Activated T-helper 1 cell treated with anti-CD3 and anti-CD28 coated beads, Interleukin-12 subunit alpha, Interleukin-12 subunit beta, Interleukin-2, Interleukin-4 antibody, amounts not matched to agents 30 ng/mL and 10 ng/mL and 1 ng/mL, durations not matched to agents 14 hours and 24 hours and 36 hours (primary cell): Measurements from ENCODE around the gene PPTC7. TPM values are rescaled to one million over a fixed set of nuclear protein-coding genes. Genes with fewer than 3 reads are reported as not detected.
A peak's percentile ranks its signal among the peaks of the same experiment; 100 is the strongest.
"Not testable (repeated sequence)": the region's sequence is repeated elsewhere in the genome, so short reads cannot be mapped to it uniquely, and the experiment has no call there.

ENCODE experiments used
- DNase-seq: peaks from one replicate; pipeline ENCODE4 v3.0.0; 2021; ENCODE audit warnings: low spot score
- H3K27ac Mint-ChIP-seq: one replicate; pipeline ENCODE4 v1.8.0; 2021; ENCODE audit warnings: mild to moderate bottlenecking, mixed read lengths
- H3K27me3 Mint-ChIP-seq: one replicate; pipeline ENCODE4 v1.8.0; 2022; ENCODE audit warnings: mild to moderate bottlenecking, moderate library complexity, mixed read lengths; ENCODE audit not compliant: insufficient read depth
- H3K36me3 Mint-ChIP-seq: one replicate; pipeline ENCODE4 v1.8.0; 2021; ENCODE audit warnings: low read depth, mixed read lengths
- H3K4me1 Mint-ChIP-seq: one replicate; pipeline ENCODE4 v1.8.0; 2021; ENCODE audit warnings: low read depth, mixed read lengths
- H3K4me3 Mint-ChIP-seq: one replicate; pipeline ENCODE4 v1.8.0; 2021; ENCODE audit warnings: mild to moderate bottlenecking, moderate library complexity, mixed read lengths
- H3K9me3 Mint-ChIP-seq: one replicate; pipeline ENCODE4 v1.8.0; 2021; ENCODE audit warnings: mixed read lengths
- intact Hi-C: fragments of 100-400 bp; cut with micrococcal nuclease; formaldehyde crosslinking; loops from one replicate; pipeline ENCODE4 v1.15.1; 2024
- total RNA-seq: library from RNA; stranded (reverse); gene quantifications from 2 replicates; pipeline ENCODE4 v1.2.3, GENCODE V29; 2022

PPTC7 gene
- total RNA-seq, 1 donor from 2014 or later = 57.9 TPM

DNA sequence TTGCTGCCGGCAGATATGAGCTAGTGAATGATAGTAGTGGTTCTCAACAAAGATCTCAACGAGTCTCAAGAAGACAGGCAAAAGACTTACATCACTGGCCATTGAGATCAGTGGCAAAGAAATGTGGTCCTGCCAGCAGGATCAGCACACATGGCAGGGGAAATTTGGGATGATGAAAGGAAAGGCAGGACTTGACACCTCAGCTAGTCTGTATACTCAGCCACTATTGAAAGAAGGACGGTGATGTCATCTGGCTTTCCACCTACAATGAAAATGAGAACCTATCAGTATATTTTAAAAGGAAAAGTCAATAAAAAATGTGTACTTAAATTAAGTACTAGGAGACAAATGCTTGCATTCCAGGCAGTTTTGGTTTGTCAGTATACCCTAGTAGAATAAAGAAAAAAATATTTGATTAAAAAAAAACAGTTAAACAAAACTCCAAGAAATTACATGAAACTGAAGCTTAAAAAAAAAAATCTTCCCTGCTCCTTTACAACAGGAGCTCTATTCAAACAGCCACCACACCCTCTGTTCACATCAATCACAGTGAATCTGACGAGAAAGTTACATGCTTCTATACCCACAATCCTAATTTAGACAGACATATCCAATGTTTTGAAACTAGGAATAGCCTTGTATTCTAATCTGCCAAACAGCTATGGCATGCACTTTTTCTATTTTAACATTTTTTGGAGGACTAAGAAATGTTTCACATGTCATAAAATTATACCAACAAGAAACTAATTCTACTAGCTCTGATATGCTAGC, 46.1 kb downstream of the PPTC7 start:
- Mint-ChIP-seq H3K27ac (no peak overlapping the region), H3K9me3 (no peaks in the 10 kb centered on the region), H3K36me3 (peaks cover 44% of the 10 kb centered on the region)

DNA sequence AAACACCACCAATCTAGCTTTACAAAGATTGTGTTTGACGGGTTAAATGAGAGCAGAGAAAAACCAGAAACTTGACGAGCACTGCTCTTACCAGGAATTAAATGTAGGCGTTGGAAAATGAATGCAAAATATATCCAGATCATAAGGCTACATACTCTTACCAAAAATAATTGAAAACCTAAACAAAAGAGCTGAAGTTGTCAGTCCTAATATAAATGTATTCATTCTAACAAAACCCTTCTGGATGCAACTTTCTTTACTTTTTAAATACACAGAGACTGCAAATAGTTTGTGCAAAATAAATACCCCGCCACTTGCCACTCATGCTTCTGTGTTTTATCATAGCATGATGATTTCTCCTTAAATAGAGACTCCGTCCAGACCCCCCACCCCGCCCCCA, 48.3 kb downstream of the PPTC7 start:
- Mint-ChIP-seq H3K4me1 (peaks cover 44% of the 10 kb centered on the region), H3K36me3 (peaks cover 56% of the 10 kb centered on the region), H3K27me3 (no peaks in the 10 kb centered on the region), H3K27ac (no peak overlapping the region), H3K4me3 (no peak overlapping the region), H3K9me3 (no peaks in the 10 kb centered on the region)
- intact Hi-C loops = no loop called here
- DNase-seq = no peak

More for the DNA sequence above, 46.1 kb downstream of the PPTC7 start:
- DNase-seq = no peak
- Mint-ChIP-seq H3K4me1 (peaks cover 37% of the 10 kb centered on the region), H3K4me3 (no peak overlapping the region), H3K27me3 (no peaks in the 10 kb centered on the region)
- intact Hi-C loops = no loop called here

DNA sequence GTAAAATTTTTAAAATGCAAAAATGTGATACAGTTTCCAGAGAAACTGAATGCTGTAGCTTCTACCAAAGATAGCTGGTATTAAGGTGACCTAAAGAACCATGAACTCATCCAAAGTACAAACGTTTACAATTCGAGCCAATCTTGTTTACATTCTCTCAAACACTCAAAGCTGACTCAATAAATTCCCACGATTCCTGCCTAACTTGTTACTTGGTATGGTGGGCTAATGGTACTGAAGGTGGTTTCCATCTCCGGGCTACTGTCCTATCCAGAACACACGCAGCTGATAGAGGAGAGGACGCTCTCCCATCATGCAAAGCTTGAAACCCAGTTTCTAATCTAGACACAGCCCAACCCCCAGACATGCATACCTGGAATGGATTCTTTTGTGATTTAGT, 49.5 kb downstream of the PPTC7 start:
- no peak for DNase-seq
- Mint-ChIP-seq H3K27ac (no peak overlapping the region), H3K27me3 (no peaks in the 10 kb centered on the region)

DNA sequence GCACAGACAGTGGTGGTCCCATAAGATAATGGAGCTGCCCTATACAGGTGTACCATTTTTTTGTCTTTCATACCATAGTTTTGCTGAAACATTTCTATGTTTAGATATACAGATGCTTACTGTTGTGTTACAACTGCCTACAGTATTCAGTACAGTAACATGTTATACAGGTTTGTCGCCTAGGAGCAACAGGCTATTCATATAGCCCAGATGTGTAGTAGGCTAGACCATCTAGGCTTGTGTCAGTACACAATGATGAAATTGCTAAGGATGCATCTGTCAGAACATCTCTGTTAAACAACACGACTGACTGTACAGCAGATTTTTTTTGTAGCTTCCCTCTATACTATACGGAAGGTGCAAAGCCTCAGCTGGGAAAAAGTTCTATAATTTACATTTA, 50.5 kb downstream of the PPTC7 start:
- Mint-ChIP-seq H3K36me3 (peaks cover 52% of the 10 kb centered on the region), H3K27ac (no peak overlapping the region), H3K27me3 (no peaks in the 10 kb centered on the region), H3K4me1 (peaks cover 31% of the 10 kb centered on the region), H3K9me3 (no peaks in the 10 kb centered on the region), H3K4me3 (no peak overlapping the region)
- no peak for DNase-seq
- intact Hi-C loops = loop anchor here (1.0 kb wide), 1 partner anchor 46 kb away; no protein-coding TSS in a partner anchor

More for the DNA sequence above, 49.5 kb downstream of the PPTC7 start:
- intact Hi-C loops = no loop called here
- H3K36me3 Mint-ChIP-seq = peaks cover 51% of the 10 kb centered on the region
- H3K9me3 Mint-ChIP-seq = no peaks in the 10 kb centered on the region
- H3K4me1 Mint-ChIP-seq = peaks cover 33% of the 10 kb centered on the region
- no peak overlapping the region for H3K4me3 Mint-ChIP-seq

DNA sequence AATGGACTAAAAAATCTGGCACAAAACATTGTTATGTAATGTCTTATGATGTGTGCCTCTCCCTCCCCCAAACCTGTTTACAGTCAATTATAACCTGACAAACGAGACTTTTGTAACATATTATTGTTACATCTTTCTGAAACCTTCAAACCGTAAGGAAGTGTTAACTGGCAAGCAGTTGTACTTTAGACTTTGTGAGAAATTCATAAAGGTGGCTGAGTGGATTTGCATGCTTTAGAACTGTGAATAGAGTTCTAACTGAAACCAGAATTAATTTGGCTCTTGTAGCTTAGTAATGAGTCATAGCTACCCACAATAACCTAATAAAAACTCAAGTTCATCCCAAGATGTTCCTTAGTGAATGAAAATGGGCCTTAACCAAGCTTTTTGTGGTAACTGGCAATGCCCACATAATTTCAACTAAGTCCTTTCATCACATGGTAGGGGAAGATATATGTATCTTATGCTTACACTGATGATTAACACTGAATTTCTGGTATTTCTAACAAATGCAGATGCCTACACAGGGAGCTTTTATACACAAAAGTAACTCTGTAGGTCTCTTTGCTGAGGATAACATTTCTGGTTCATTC, 51.3 kb downstream of the PPTC7 start:
- H3K27ac Mint-ChIP-seq = peak overlapping the region; percentile 51
- H3K9me3 Mint-ChIP-seq = no peaks in the 10 kb centered on the region
- intact Hi-C loops = loop anchor here (1.0 kb wide), 1 partner anchor 46 kb away; no protein-coding TSS in a partner anchor
- H3K27me3 Mint-ChIP-seq = no peaks in the 10 kb centered on the region
- H3K36me3 Mint-ChIP-seq = peaks cover 51% of the 10 kb centered on the region
- H3K4me3 Mint-ChIP-seq = no peak overlapping the region
- no peak for DNase-seq
- peaks cover 30% of the 10 kb centered on the region for H3K4me1 Mint-ChIP-seq

DNA sequence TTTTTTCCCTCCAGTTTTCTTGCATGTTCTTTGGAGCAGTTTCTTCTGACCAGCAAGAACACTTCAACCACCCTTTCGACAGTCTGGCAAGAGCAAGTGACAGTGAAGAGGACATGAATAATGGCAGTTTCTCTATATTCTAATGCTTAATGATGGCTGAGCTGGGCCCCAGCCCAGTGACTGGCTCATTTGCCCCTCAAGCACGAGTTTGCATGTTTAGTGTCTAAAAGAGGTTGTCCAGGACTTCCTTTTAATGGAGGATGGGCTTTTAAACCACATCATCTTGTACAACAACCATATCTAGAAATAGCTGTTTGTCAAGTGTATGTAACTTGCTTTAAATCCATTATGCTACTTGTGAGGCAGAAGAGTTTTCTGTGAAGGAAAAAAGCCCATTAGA, 52.6 kb downstream of the PPTC7 start:
- Mint-ChIP-seq H3K9me3 (no peaks in the 10 kb centered on the region), H3K4me3 (no peak overlapping the region)
- intact Hi-C loops = no loop called here

DNA sequence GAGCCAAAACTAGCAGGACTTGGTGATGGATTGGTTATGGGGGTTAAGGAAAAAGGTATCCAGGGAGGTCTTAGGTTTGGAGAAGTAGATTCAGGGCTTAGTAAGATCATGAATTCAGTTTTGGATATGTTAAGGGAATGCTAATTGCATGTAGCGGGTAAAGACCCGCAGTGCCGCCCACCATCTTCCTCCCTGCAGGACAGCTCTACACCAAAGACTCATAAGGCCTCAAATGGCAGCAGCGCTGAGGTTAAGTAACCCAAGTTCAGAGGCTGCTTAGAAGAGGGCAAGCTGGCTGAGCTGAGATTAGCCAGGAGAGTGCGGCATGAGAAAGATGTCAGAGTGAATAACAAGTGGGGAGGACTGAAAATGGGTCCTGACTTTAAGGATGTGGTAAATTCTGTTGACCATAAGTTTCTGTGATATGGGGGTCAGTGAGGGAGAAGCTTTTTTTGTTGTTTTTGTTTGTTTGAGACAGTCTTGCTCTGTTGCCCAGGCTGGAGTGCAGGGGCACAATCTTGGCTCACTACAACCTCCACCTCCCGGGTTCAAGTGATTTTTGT, 54.8 kb downstream of the PPTC7 start:
- H3K27me3 Mint-ChIP-seq = no peaks in the 10 kb centered on the region
- no peak overlapping the region for H3K27ac Mint-ChIP-seq
- peaks cover 17% of the 10 kb centered on the region for H3K4me1 Mint-ChIP-seq
- H3K4me3 Mint-ChIP-seq = no peak overlapping the region
- no peak for DNase-seq
- no peaks in the 10 kb centered on the region for H3K9me3 Mint-ChIP-seq
- intact Hi-C loops = no loop called here
- peaks cover 31% of the 10 kb centered on the region for H3K36me3 Mint-ChIP-seq

More for the DNA sequence above, 52.6 kb downstream of the PPTC7 start:
- Mint-ChIP-seq H3K36me3 (peaks cover 44% of the 10 kb centered on the region), H3K27me3 (no peaks in the 10 kb centered on the region), H3K4me1 (peaks cover 24% of the 10 kb centered on the region), H3K27ac (no peak overlapping the region)
- DNase-seq = no peak

DNA sequence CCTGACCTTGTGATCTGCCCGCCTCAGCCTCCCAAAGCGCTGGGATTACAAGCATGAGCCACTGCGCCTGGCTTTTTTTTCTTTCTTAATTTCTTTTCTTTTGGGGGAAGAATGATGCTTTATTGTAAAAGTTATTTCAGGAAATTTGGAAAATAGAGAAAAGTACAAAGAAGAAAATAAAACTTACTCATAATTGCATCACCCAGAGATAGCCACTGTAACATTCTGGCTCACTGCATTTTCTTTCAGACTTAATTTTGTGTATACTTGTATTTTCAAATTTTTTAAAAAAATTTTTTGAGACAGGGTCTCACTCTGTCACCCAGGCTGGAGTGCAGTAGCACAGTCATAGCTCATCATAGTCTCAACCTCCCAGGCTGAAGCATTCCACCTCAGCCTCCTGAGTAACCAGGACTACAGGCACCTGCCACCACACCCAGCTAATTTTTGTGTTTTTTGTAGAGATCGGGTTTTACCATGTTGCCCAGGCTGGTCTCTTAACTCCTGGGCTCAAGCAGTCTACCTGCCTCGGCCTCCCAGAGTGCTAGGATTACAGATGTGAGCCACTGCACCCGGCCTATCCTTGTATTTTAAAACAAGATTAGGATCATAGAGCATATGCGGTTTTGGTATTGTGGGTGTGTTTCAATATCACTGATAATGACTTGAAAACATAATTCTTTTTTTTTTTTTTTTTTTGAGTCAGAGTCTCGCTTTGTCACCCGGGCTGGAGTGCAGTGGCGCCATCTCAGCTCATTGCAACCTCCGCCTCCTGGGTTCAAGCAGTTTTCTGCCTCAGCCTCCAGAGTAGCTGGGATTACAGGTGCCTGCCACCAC, 62.0 kb downstream of the PPTC7 start:
- intact Hi-C loops, H3K4me1 Mint-ChIP-seq, DNase-seq, H3K36me3 Mint-ChIP-seq, H3K27me3 Mint-ChIP-seq, H3K9me3 Mint-ChIP-seq, H3K27ac Mint-ChIP-seq, H3K4me3 Mint-ChIP-seq: not testable (repeated sequence)

- H3K4me3 Mint-ChIP-seq, H3K4me1 Mint-ChIP-seq, DNase-seq, H3K27ac Mint-ChIP-seq, intact Hi-C loops, H3K27me3 Mint-ChIP-seq, H3K9me3 Mint-ChIP-seq, H3K36me3 Mint-ChIP-seq: not testable (repeated sequence)
These were observed 65.1 kb downstream of the PPTC7 start for GRCh38 chr12:110518014-110518413.

- Mint-ChIP-seq H3K27me3 (peaks cover 6% of the 10 kb centered on the region), H3K4me1 (no peaks in the 10 kb centered on the region), H3K36me3 (no peaks in the 10 kb centered on the region), H3K4me3 (no peak overlapping the region), H3K27ac (no peak overlapping the region), H3K9me3 (no peaks in the 10 kb centered on the region)
- DNase-seq = no peak
- intact Hi-C loops = no loop called here
These were observed 66.1 kb downstream of the PPTC7 start for GRCh38 chr12:110516995-110517394.

DNA sequence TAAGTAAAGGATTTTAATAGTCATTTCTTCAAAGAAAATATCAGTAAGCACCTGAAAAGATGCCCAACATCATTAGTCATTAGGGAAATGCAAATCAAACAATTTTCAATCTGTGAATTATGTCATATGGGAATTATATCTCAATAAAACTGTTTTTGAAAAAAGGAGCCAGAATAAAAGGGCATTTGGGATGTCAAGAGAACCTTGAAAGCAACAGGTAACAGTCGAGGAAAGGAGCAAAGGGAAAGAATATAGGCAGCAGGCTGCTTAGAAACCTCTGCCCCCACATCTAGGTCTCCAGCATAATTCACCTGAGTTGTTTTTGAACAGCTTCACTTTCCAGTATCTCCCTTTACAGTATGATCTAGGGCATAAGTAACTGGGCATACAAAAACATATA, 68.8 kb downstream of the PPTC7 start:
- Mint-ChIP-seq H3K27ac (no peak overlapping the region), H3K27me3 (peaks cover 18% of the 10 kb centered on the region), H3K36me3 (no peaks in the 10 kb centered on the region), H3K9me3 (no peaks in the 10 kb centered on the region), H3K4me3 (no peak overlapping the region), H3K4me1 (no peaks in the 10 kb centered on the region)
- DNase-seq = no peak
- intact Hi-C loops = loop anchor here (5.0 kb wide), 1 partner anchor 373 kb away; no protein-coding TSS in a partner anchor

DNA sequence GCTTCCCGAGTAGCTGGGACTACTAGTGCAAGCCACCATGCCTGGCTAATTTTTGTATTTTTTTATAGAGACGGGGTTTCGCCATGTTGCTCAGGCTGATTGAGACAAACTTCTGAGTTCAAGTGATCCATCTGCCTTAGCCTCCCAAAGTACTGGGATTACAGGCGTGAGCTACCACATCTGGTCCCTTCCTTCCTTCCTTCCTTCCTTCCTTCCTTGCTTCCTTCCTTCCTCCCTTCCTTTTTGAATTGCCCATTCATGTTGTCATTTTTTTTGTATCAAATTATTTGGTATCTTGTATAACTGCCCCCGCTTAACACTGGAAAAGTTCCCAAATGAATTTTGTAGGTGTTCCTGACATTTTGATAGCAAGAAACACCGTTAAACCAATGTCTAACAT, 69.3 kb downstream of the PPTC7 start:
- peaks cover 19% of the 10 kb centered on the region for H3K27me3 Mint-ChIP-seq
- intact Hi-C loops = loop anchor here (2.0 to 5.0 kb wide), 2 partner anchors 63 to 373 kb away; partner anchors contain the start of gene ARPC3
- H3K27ac Mint-ChIP-seq = no peak overlapping the region
- no peaks in the 10 kb centered on the region for H3K4me1 Mint-ChIP-seq
- DNase-seq = no peak
- H3K9me3 Mint-ChIP-seq = no peaks in the 10 kb centered on the region
- H3K36me3 Mint-ChIP-seq = no peaks in the 10 kb centered on the region
- no peak overlapping the region for H3K4me3 Mint-ChIP-seq
